ENCODE results near the gene DUSP16. TPM values are rescaled to one million over a fixed set of nuclear protein-coding genes. Genes with fewer than 3 reads are reported as not detected.
"Not testable (repeated sequence)": the region's sequence is repeated elsewhere in the genome, so short reads cannot be mapped to it uniquely, and the experiment has no call there.

The DUSP16 gene
- total RNA-seq, 1 donor from 2014 or later, result 64.7 TPM

DNA sequence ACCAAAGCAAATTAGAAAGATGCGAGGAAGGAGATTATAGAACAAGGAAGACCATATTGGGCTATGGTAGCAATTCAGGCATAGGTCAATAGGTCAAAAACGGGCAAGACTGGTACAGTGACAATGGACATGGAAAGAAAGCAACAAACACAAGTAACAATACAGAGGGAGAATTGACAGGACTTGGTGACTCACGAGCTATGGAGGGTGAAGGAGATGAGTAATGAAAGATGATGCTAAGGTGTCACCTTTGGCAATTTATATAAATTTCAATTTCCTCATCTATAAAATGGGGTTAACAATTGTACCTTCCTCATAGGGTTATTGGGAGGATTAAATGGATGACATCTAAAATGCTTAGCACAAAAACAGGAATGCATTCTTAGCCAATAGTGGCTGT, 15.1 kb upstream of the DUSP16 start:
- Mint-ChIP-seq H3K36me3 (ENCODE audit: low read depth) (no peaks in the 10 kb centered on the region), H3K27me3 (ENCODE audit: low read depth) (no peaks in the 10 kb centered on the region), H3K4me3 (ENCODE audit: low read depth) (no peak overlapping the region), H3K4me1 (ENCODE audit: low read depth) (peaks cover 23% of the 10 kb centered on the region), H3K9me3 (no peaks in the 10 kb centered on the region), H3K27ac (no peak overlapping the region)
- no peak for DNase-seq (ENCODE audit: low spot score)
- intact Hi-C loops (cut with micrococcal nuclease), result no loop called here

- H3K27ac Mint-ChIP-seq, result no peak overlapping the region
- intact Hi-C loops (cut with micrococcal nuclease), result no loop called here
- no peaks in the 10 kb centered on the region for H3K9me3 Mint-ChIP-seq
- H3K36me3 Mint-ChIP-seq (ENCODE audit: low read depth), result no peaks in the 10 kb centered on the region
- no peak for DNase-seq (ENCODE audit: low spot score)
- no peak overlapping the region for H3K4me3 Mint-ChIP-seq (ENCODE audit: low read depth)
- H3K4me1 Mint-ChIP-seq (ENCODE audit: low read depth), result peaks cover 4% of the 10 kb centered on the region
- H3K27me3 Mint-ChIP-seq (ENCODE audit: low read depth), result no peaks in the 10 kb centered on the region
Measured at GRCh38 chr12:12572659-12573058, 10.0 kb upstream of the DUSP16 start.

GRCh38 chr12:12565971-12566370, 3.3 kb upstream of the DUSP16 start:
- H3K36me3 Mint-ChIP-seq (ENCODE audit: low read depth); H3K4me3 Mint-ChIP-seq (ENCODE audit: low read depth); H3K27me3 Mint-ChIP-seq (ENCODE audit: low read depth); H3K27ac Mint-ChIP-seq; DNase-seq (ENCODE audit: low spot score); intact Hi-C loops (cut with micrococcal nuclease); H3K9me3 Mint-ChIP-seq: not testable (repeated sequence)
- H3K4me1 Mint-ChIP-seq (ENCODE audit: low read depth), result peaks cover 10% of the 10 kb centered on the region

DNA sequence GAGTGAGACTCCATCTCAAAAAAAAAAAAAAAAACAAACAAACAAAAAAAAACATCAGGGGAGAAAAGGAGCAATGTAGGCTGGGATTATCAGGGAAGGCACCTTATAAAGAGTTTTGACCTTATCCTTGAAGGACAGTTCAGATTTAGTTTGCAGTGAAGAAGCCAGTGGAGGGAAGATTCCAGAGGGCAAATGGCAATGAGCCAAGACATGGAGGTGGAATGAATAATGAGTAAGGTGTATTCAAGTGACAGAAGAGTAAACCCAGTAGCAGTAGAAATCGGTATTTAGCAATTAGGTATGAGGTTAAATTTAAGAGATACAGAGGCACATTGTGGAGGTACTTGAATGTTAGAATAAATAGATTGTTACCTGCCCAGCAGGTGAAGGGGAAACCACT, 2.2 kb upstream of the DUSP16 start:
- H3K27ac Mint-ChIP-seq, result no peak overlapping the region
- intact Hi-C loops (cut with micrococcal nuclease), result loop anchor here (1.0 to 5.0 kb wide), 5 partner anchors 18 to 189 kb away; partner anchors contain the start of genes CREBL2 and GPR19
- peaks cover 15% of the 10 kb centered on the region for H3K36me3 Mint-ChIP-seq (ENCODE audit: low read depth)
- H3K4me3 Mint-ChIP-seq (ENCODE audit: low read depth), result no peak overlapping the region
- peaks cover 5% of the 10 kb centered on the region for H3K9me3 Mint-ChIP-seq
- no peak for DNase-seq (ENCODE audit: low spot score)
- peaks cover 18% of the 10 kb centered on the region for H3K4me1 Mint-ChIP-seq (ENCODE audit: low read depth)
- no peaks in the 10 kb centered on the region for H3K27me3 Mint-ChIP-seq (ENCODE audit: low read depth)

- Mint-ChIP-seq H3K27ac (peak overlapping the region; percentile 94), H3K27me3 (ENCODE audit: low read depth) (no peaks in the 10 kb centered on the region), H3K4me3 (ENCODE audit: low read depth) (peak overlapping the region; percentile 81), H3K4me1 (ENCODE audit: low read depth) (peaks cover 31% of the 10 kb centered on the region), H3K9me3 (peaks cover 5% of the 10 kb centered on the region), H3K36me3 (ENCODE audit: low read depth) (peaks cover 26% of the 10 kb centered on the region)
- DNase-seq (ENCODE audit: low spot score), result no peak
- intact Hi-C loops (cut with micrococcal nuclease), result loop anchor here (2.0 to 5.0 kb wide), 3 partner anchors 121 to 207 kb away; partner anchors contain the start of genes BORCS5 and GPR19
Measured at GRCh38 chr12:12563290-12563928, 746 bp upstream of the DUSP16 start.

DNA sequence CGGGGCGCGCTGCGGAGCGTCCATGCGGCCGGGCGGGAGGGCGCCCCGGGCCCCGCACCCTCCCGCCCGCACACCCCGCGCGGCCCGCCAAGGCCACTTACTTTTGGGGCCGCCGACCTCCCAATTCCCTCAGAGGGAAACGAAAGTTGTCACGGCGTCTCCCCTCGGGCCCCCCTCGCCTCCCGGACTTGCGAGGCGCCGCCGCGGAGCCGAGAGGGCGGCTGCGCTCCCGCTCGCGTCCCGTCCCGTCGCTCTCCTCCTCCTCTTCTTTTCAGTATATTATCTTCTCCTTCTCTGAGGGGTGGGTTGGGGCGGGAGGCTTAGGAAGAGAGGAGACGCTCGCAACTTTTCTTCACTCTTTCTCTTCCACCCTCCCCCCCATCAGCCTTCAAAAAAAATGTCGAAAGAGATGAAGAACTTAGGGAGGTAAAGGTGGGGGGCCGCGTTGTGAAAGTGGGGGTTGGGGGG, 613 bp downstream of the DUSP16 start:
- Mint-ChIP-seq H3K4me3 (ENCODE audit: low read depth) (peak overlapping the region; percentile 85), H3K4me1 (ENCODE audit: low read depth) (peaks cover 39% of the 10 kb centered on the region), H3K9me3 (peaks cover 5% of the 10 kb centered on the region), H3K27me3 (ENCODE audit: low read depth) (no peaks in the 10 kb centered on the region), H3K36me3 (ENCODE audit: low read depth) (peaks cover 37% of the 10 kb centered on the region), H3K27ac (peak overlapping the region; percentile 95)
- intact Hi-C loops (cut with micrococcal nuclease), result loop anchor here (1.0 to 5.0 kb wide), 4 partner anchors 87 to 205 kb away; partner anchors contain the start of genes BORCS5 and GPR19
- DNase-seq (ENCODE audit: low spot score), result peak; percentile 22

DNA sequence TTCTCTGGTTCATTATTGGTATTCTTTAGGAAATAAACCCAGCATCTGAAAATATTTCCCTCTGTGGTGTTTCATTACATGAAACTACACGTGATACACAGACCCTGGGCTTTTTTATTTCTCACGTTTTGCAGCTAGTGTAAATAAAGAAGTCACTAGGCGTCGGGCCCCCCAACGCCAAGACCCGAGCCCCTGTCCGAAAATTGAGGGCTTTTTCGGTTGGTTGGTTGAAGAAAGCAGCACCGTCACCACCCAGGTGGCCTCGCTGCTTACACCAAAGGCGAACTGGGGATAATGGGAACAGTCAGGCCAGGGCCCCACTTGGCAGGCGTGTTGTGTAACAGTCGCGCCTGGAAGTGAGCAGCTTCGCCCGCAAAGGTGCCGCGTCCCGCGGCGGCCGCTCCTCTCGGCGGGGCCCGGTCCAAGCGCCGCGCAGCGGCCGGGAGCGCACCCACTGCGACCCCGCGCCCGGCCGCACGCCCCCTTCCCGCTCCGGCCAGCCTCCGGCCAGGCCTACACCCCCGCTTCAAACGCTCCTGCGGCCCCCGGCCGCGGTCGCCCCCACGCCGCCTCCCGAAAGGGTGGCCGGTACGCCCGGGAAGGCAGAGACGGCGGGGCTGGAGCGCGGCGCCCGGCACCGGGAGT, 1.2 kb downstream of the DUSP16 start:
- DNase-seq (ENCODE audit: low spot score), result peak; percentile 48
- peaks cover 42% of the 10 kb centered on the region for H3K36me3 Mint-ChIP-seq (ENCODE audit: low read depth)
- peak overlapping the region; percentile 95 for H3K4me3 Mint-ChIP-seq (ENCODE audit: low read depth)
- peaks cover 42% of the 10 kb centered on the region for H3K4me1 Mint-ChIP-seq (ENCODE audit: low read depth)
- peaks cover 5% of the 10 kb centered on the region for H3K9me3 Mint-ChIP-seq
- no peaks in the 10 kb centered on the region for H3K27me3 Mint-ChIP-seq (ENCODE audit: low read depth)
- H3K27ac Mint-ChIP-seq, result peak overlapping the region; percentile 92
- intact Hi-C loops (cut with micrococcal nuclease), result loop anchor here (1.0 to 5.0 kb wide), 7 partner anchors 49 to 205 kb away; partner anchors contain the start of genes BORCS5 and GPR19

GRCh38 chr12:12560587-12561370, 1.9 kb downstream of the DUSP16 start:
- DNase-seq (ENCODE audit: low spot score), result peak; percentile 58
- Mint-ChIP-seq H3K36me3 (ENCODE audit: low read depth) (peaks cover 43% of the 10 kb centered on the region), H3K9me3 (peaks cover 5% of the 10 kb centered on the region), H3K27ac (peak overlapping the region; percentile 92), H3K27me3 (ENCODE audit: low read depth) (no peaks in the 10 kb centered on the region), H3K4me1 (ENCODE audit: low read depth) (peaks cover 43% of the 10 kb centered on the region), H3K4me3 (ENCODE audit: low read depth) (peak overlapping the region; percentile 95)
- intact Hi-C loops (cut with micrococcal nuclease), result loop anchor here (2.0 to 5.0 kb wide), 5 partner anchors 48 to 164 kb away; partner anchors contain the start of gene GPR19

- H3K27ac Mint-ChIP-seq, result peak overlapping the region; percentile 59
- peaks cover 45% of the 10 kb centered on the region for H3K4me1 Mint-ChIP-seq (ENCODE audit: low read depth)
- no peaks in the 10 kb centered on the region for H3K27me3 Mint-ChIP-seq (ENCODE audit: low read depth)
- H3K9me3 Mint-ChIP-seq, result peaks cover 1% of the 10 kb centered on the region
- peaks cover 53% of the 10 kb centered on the region for H3K36me3 Mint-ChIP-seq (ENCODE audit: low read depth)
- peak overlapping the region; percentile 95 for H3K4me3 Mint-ChIP-seq (ENCODE audit: low read depth)
- intact Hi-C loops (cut with micrococcal nuclease), result loop anchor here (2.0 to 5.0 kb wide), 5 partner anchors 47 to 165 kb away; partner anchors contain the start of gene GPR19
- no peak for DNase-seq (ENCODE audit: low spot score)
Measured at GRCh38 chr12:12559719-12560296, 2.9 kb downstream of the DUSP16 start.

DNA sequence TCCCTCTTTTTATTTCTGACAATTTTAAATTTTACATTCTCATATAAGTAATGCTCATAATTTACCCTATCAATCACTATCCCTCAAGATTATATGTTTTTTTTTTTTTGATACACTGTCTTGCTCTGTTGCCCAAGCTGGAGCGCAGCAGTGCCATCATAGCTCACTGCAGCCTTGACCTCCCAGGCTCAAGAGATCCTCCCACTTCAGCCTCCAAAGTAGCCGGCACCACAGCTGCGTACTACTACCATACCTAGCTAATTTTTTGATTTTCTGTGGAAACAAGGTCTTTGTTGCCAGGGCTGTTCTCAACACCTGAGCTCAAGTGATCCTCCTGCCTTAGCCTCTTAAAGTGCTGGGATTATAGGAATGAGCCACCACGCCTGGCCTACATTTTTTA, 4.4 kb downstream of the DUSP16 start:
- H3K9me3 Mint-ChIP-seq, result no peaks in the 10 kb centered on the region
- H3K4me3 Mint-ChIP-seq (ENCODE audit: low read depth), result no peak overlapping the region
- H3K4me1 Mint-ChIP-seq (ENCODE audit: low read depth), result peaks cover 41% of the 10 kb centered on the region
- no peak overlapping the region for H3K27ac Mint-ChIP-seq
- intact Hi-C loops (cut with micrococcal nuclease), result no loop called here
- DNase-seq (ENCODE audit: low spot score), result no peak
- peaks cover 63% of the 10 kb centered on the region for H3K36me3 Mint-ChIP-seq (ENCODE audit: low read depth)
- H3K27me3 Mint-ChIP-seq (ENCODE audit: low read depth), result no peaks in the 10 kb centered on the region

DNA sequence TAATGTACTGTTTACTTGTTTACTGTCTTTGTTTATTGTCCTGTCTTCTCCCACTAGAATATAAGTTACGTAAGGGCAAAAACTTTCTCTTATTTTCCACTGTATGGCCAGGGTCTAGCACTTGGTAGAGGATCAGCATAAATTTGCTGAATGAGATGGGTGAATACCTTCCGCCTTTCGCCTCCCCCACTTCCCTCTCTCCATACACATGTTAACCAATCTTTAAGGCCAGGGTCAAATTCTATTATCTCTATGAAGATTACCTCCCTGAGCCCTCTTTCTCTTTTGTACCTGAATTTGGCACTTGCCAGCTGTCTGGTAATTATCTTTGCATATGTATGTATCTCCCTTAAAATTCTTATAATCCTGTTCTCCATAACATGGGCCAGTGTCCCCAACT, 4.9 kb downstream of the DUSP16 start:
- H3K4me1 Mint-ChIP-seq (ENCODE audit: low read depth), result peaks cover 37% of the 10 kb centered on the region
- intact Hi-C loops (cut with micrococcal nuclease), result no loop called here
- H3K27me3 Mint-ChIP-seq (ENCODE audit: low read depth), result no peaks in the 10 kb centered on the region
- no peak overlapping the region for H3K27ac Mint-ChIP-seq
- H3K9me3 Mint-ChIP-seq, result no peaks in the 10 kb centered on the region
- peaks cover 65% of the 10 kb centered on the region for H3K36me3 Mint-ChIP-seq (ENCODE audit: low read depth)
- DNase-seq (ENCODE audit: low spot score), result no peak
- no peak overlapping the region for H3K4me3 Mint-ChIP-seq (ENCODE audit: low read depth)

GRCh38 chr12:12555656-12556055, 7.0 kb downstream of the DUSP16 start:
- intact Hi-C loops (cut with micrococcal nuclease), result no loop called here
- H3K27ac Mint-ChIP-seq, result no peak overlapping the region
- no peaks in the 10 kb centered on the region for H3K27me3 Mint-ChIP-seq (ENCODE audit: low read depth)
- H3K9me3 Mint-ChIP-seq, result no peaks in the 10 kb centered on the region
- DNase-seq (ENCODE audit: low spot score), result no peak
- H3K36me3 Mint-ChIP-seq (ENCODE audit: low read depth), result peaks cover 72% of the 10 kb centered on the region
- no peak overlapping the region for H3K4me3 Mint-ChIP-seq (ENCODE audit: low read depth)
- peaks cover 36% of the 10 kb centered on the region for H3K4me1 Mint-ChIP-seq (ENCODE audit: low read depth)

Measured in activated T-helper 2 cell treated with anti-CD3 and anti-CD28 coated beads, Interferon-gamma antibody, Interleukin-2, Interleukin-4, amounts not matched to agents 10 μg/mL and 5 μg/mL and 100 μg/mL, durations not matched to agents 14 hours and 24 hours and 36 hours (primary cell).